Keratinocyte (primary cell): ENCODE results near the gene MTF1. TPM values are rescaled to one million over a fixed set of nuclear protein-coding genes. Genes with fewer than 3 reads are reported as not detected.

ENCODE experiments used
- DNase-seq: peaks from one replicate; pipeline ENCODE4 v3.0.0-alpha.2; 2011; ENCODE audit warnings: low read depth, missing footprints, low spot score
- FAIRE-seq: peaks from 2 replicates; lab custom pipeline; 2011; peaks lifted over from hg19 to GRCh38; lab: Jason Lieb, UNC
- H2AFZ ChIP-seq: 2 replicates; pipeline ENCODE4 v1.6.0; 2012; ENCODE audit warnings: low read length, control low read depth, inconsistent platforms; ENCODE audit not compliant: control insufficient read depth
- H3K27ac ChIP-seq: 2 replicates; pipeline ENCODE4 v1.5.1; 2011; ENCODE audit warnings: low read length; ENCODE audit not compliant: control insufficient read depth, insufficient read depth
- H3K27me3 ChIP-seq: 3 replicates; pipeline ENCODE4 v1.6.0; 2011; ENCODE audit warnings: low read length; ENCODE audit not compliant: control insufficient read depth, insufficient read depth; ENCODE audit errors: extremely low read depth
- H3K36me3 ChIP-seq, 2 experiments: 2 replicates in 1 of 2; 3 replicates in 1 of 2; pipeline ENCODE4 v1.5.1; 2011; ENCODE audit warnings: low read length in 2 of 2, mild to moderate bottlenecking in 1 of 2; ENCODE audit not compliant: control insufficient read depth in 2 of 2, insufficient read depth in 2 of 2; ENCODE audit errors: extremely low read depth in 1 of 2
- H3K4me1 ChIP-seq: 3 replicates; pipeline ENCODE4 v1.5.1; 2011; ENCODE audit warnings: low read length; ENCODE audit not compliant: control insufficient read depth, insufficient read depth; ENCODE audit errors: extremely low read depth
- H3K4me2 ChIP-seq: 3 replicates; pipeline ENCODE4 v1.6.0; 2011; ENCODE audit warnings: low read depth, low read length; ENCODE audit not compliant: control insufficient read depth, insufficient read depth; ENCODE audit errors: extremely low read depth
- H3K4me3 ChIP-seq, 3 experiments: fragments of 200-600 bp in 1 of 3; sonication (generic) in 1 of 3; 2 replicates in 2 of 3; 3 replicates in 1 of 3; pipeline ENCODE4 v1.5.1; 2011 to 2016; ENCODE audit warnings: low read length in 3 of 3, mild to moderate bottlenecking in 3 of 3, control low read depth in 2 of 3, inconsistent platforms in 1 of 3, low read depth in 1 of 3, mixed read lengths in 1 of 3, mixed run types in 1 of 3, moderate library complexity in 1 of 3; ENCODE audit not compliant: control insufficient read depth in 2 of 3, insufficient read depth in 2 of 3; ENCODE audit errors: extremely low read depth in 1 of 3
- H3K79me2 ChIP-seq: 2 replicates; pipeline ENCODE4 v1.6.0; 2012; ENCODE audit warnings: low read length; ENCODE audit not compliant: control insufficient read depth, insufficient read depth
- H3K9ac ChIP-seq: 3 replicates; pipeline ENCODE4 v1.6.0; 2011; ENCODE audit warnings: low read length; ENCODE audit not compliant: control insufficient read depth, insufficient read depth; ENCODE audit errors: extremely low read depth
- H3K9me1 ChIP-seq: 3 replicates; pipeline ENCODE4 v1.6.0; 2011; ENCODE audit warnings: low read length; ENCODE audit not compliant: control insufficient read depth, insufficient read depth; ENCODE audit errors: extremely low read depth
- H3K9me3 ChIP-seq: 2 replicates; pipeline ENCODE4 v1.5.1; 2012; ENCODE audit warnings: low read depth, low read length; ENCODE audit not compliant: control insufficient read depth
- H4K20me1 ChIP-seq: 3 replicates; pipeline ENCODE4 v1.6.0; 2011; ENCODE audit warnings: low read length; ENCODE audit not compliant: control insufficient read depth, insufficient read depth; ENCODE audit errors: extremely low read depth
- CTCF ChIP-seq, 3 experiments: IDR thresholded peaks in 1 of 3; conservative IDR thresholded peaks in 1 of 3; optimal IDR thresholded peaks in 1 of 3; 2 replicates in 2 of 3; 3 replicates in 1 of 3; pipeline versions ENCODE3 to v1.5.1; 2011; ENCODE audit warnings: low read length in 3 of 3, mild to moderate bottlenecking in 3 of 3, moderate library complexity in 2 of 3, control low read depth in 1 of 3, inconsistent platforms in 1 of 3; ENCODE audit not compliant: insufficient read depth in 2 of 3; ENCODE audit errors: extremely low read depth in 1 of 3
- EZH2 ChIP-seq: IDR thresholded peaks from one replicate; pipeline ENCODE4 v1.6.1; 2012; ENCODE audit warnings: inconsistent platforms, mild to moderate bottlenecking, low read length, moderate library complexity
- dilution Hi-C: fragments of 300-500 bp; cut with MboI; formaldehyde crosslinking; loops from one replicate; pipeline ENCODE4 v1.7.0; 2020; ENCODE audit warnings: low sequenced_read_pairs; ENCODE audit not compliant: extremely low pct_ligation_motif_present
- polyA plus RNA-seq, 5 experiments: library from polyadenylated mRNA; depleted of rRNA in 3 of 5; stranded (reverse) in 3 of 5; stranded (forward) in 1 of 5; unstranded in 1 of 5; fragments of >200 nt; gene quantifications; 1 replicate in 1 of 5; 2 replicates in 3 of 5; 3 replicates in 1 of 5; pipeline versions ENCODE4 v1.2.1 to v1.2.3, GENCODE V29; 2011 to 2012; ENCODE audit warnings: missing spikeins in 2 of 5, low read depth in 1 of 5, low replicate concordance in 1 of 5

Gene MTF1
- polyA plus RNA-seq, 1 donor (not counting 4 experiments of a cell fraction or from before 2014, with no cell fraction given), result 13.1 TPM

DNA sequence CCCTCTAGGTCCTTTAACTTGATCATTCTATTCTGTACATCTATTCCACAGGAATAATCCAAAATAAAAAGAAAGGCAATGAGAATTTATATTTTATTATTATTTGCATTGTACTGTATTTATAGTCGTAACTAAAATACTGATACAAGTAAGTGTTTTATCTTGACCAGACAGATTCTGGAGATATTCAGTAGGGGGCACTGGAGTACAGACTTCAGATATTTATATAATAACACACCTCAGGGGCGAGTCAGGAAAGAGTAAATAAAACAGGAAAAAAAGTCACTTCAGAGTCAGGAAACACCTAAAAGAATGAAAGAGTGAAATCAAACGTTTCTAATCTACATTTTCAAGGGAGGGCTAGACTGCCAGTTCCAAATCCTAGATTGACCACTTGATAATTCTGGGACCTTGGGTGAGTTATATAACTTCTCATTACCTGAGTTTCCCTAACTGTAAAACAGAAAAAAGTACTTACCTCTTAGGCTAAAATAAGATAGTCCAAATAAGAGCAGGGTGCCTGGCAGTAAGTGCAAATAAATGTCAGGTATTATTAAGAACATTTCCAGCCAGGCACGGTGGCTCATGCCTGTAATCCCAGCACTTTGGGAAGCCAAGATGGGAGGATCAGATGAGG lies 31.1 kb upstream of the MTF1 start:
- dilution Hi-C loops, result no loop called here
- H3K36me3 ChIP-seq, result peaks cover 4% of the 10 kb centered on the region in 2 experiments
- no peak for DNase-seq

GRCh38 chr1:37888022-37888700 lies 28.8 kb upstream of the MTF1 start:
- Histone ChIP-seq H3K4me3 (no peak overlapping the region), H3K9me3 (no peaks in the 10 kb centered on the region), H4K20me1 (no peaks in the 10 kb centered on the region), H3K9ac (no peak overlapping the region), H3K79me2 (no peaks in the 10 kb centered on the region), H3K27ac (no peak overlapping the region), H2AFZ (no peak overlapping the region), H3K27me3 (no peaks in the 10 kb centered on the region), H3K4me2 (no peak overlapping the region), H3K9me1 (no peaks in the 10 kb centered on the region), H3K4me1 (no peaks in the 10 kb centered on the region), H3K36me3 (peaks cover 4 to 5% of the 10 kb centered on the region in 2 experiments)
- dilution Hi-C loops, result no loop called here
- TF ChIP-seq CTCF (optimal IDR thresholded peaks at IDR 0.05 in 1 of 3, IDR thresholded peaks at IDR 0.05 in 1 of 3, conservative IDR thresholded peaks at IDR 0.05 in 1 of 3; ENCODE audit: extremely low read depth in 1 of 3, insufficient read depth in 2 of 3, low read length in 3 of 3) (no peak), EZH2 (no peak)
- FAIRE-seq (no peak), DNase-seq (no peak)

More for the DNA sequence above, 31.1 kb upstream of the MTF1 start:
- no peak overlapping the region for H3K4me2 ChIP-seq
- H3K9me1 ChIP-seq, result no peaks in the 10 kb centered on the region
- H3K27ac ChIP-seq, result no peak overlapping the region
- no peaks in the 10 kb centered on the region for H3K27me3 ChIP-seq
- H3K9me3 ChIP-seq, result no peaks in the 10 kb centered on the region
- TF ChIP-seq EZH2 (no peak), CTCF (optimal IDR thresholded peaks at IDR 0.05 in 1 of 3, IDR thresholded peaks at IDR 0.05 in 1 of 3, conservative IDR thresholded peaks at IDR 0.05 in 1 of 3; ENCODE audit: extremely low read depth in 1 of 3, insufficient read depth in 2 of 3, low read length in 3 of 3) (peak in 1 of 3 experiments; percentile 38)
- FAIRE-seq, result no peak
- H4K20me1 ChIP-seq, result no peaks in the 10 kb centered on the region
- H2AFZ ChIP-seq, result peak overlapping the region; percentile 15
- H3K4me1 ChIP-seq, result no peaks in the 10 kb centered on the region
- no peaks in the 10 kb centered on the region for H3K79me2 ChIP-seq
- H3K9ac ChIP-seq, result no peak overlapping the region
- H3K4me3 ChIP-seq, result no peak overlapping the region
